HEK293 (cell line): Measurements from ENCODE around the gene NKD2.

Source experiments
- CTCF ChIA-PET: fragments of 350-600 bp; formaldehyde crosslinking; extraction: SDS; loops from one replicate; lab custom pipeline; 2021; ENCODE audit warnings: antibody characterized with exemption; lab: Yijun Ruan, JAX
- POLR2A ChIA-PET: fragments of 300-600 bp; formaldehyde crosslinking; extraction: SDS; loops from one replicate; lab custom pipeline; 2020; ENCODE audit warnings: antibody characterized with exemption, inconsistent platforms; lab: Yijun Ruan, JAX
- H3K27ac ChIP-seq: fragments of 200-500 bp; sonication (Bioruptor generic); 2 replicates; pipeline ENCODE4 v1.5.1; 2014; ENCODE audit warnings: low read depth, low read length, control low read depth, inconsistent platforms; ENCODE audit errors: extremely low read depth
- H3K36me3 ChIP-seq, 2 experiments: fragments of 200-500 bp in 1 of 2; sonication (Bioruptor generic) in 1 of 2; 1 replicate in 1 of 2; 2 replicates in 1 of 2; pipeline ENCODE4 v1.5.1; 2014 to 2017; ENCODE audit warnings: inconsistent platforms in 2 of 2, low read length in 2 of 2; ENCODE audit not compliant: control insufficient read depth in 2 of 2, insufficient read depth in 1 of 2
- H3K4me1 ChIP-seq: fragments of 200-500 bp; sonication (Bioruptor generic); 2 replicates; pipeline ENCODE4 v1.5.1; 2014; ENCODE audit warnings: mild to moderate bottlenecking, low read length, inconsistent platforms; ENCODE audit not compliant: control insufficient read depth, insufficient read depth
- H3K4me3 ChIP-seq: 2 replicates; pipeline ENCODE4 v1.5.1; 2011; ENCODE audit warnings: low read depth, mild to moderate bottlenecking, control low read depth, low read length, moderate library complexity
- H3K9me3 ChIP-seq: fragments of 200-500 bp; sonication (Bioruptor generic); 2 replicates; pipeline ENCODE4 v1.5.1; 2014; ENCODE audit warnings: low read depth, low read length, inconsistent platforms; ENCODE audit not compliant: control insufficient read depth, insufficient read depth
- BCL11B ChIP-seq: fragments of 450-650 bp; formaldehyde crosslinking; IDR thresholded peaks from 2 replicates; pipeline ENCODE4 v1.5.1; 2016; ENCODE audit warnings: low read depth, missing biosample characterization, missing genetic modification characterization
- CTCF ChIP-seq: fragments of 450-650 bp; formaldehyde crosslinking; IDR thresholded peaks from 2 replicates; pipeline ENCODE4 v1.5.1; 2016; ENCODE audit warnings: missing biosample characterization, missing genetic modification characterization
- GLIS2 ChIP-seq: fragments of 450-650 bp; formaldehyde crosslinking; IDR thresholded peaks from 2 replicates; pipeline ENCODE4 v1.5.1; 2016; ENCODE audit warnings: missing biosample characterization, missing genetic modification characterization
- ZBTB7A ChIP-seq: fragments of 450-650 bp; formaldehyde crosslinking; IDR thresholded peaks from 2 replicates; pipeline ENCODE4 v1.5.1; 2016; ENCODE audit warnings: low read depth, missing biosample characterization, missing genetic modification characterization
- ZFP37 ChIP-seq: fragments of 450-650 bp; formaldehyde crosslinking; IDR thresholded peaks from 2 replicates; pipeline ENCODE4 v1.5.1; 2016; ENCODE audit warnings: missing biosample characterization, missing genetic modification characterization
- ZNF121 ChIP-seq: fragments of 450-650 bp; formaldehyde crosslinking; IDR thresholded peaks from 2 replicates; pipeline ENCODE4 v1.5.1; 2016; ENCODE audit warnings: missing biosample characterization, missing genetic modification characterization
- ZNF133 ChIP-seq: fragments of 450-650 bp; formaldehyde crosslinking; IDR thresholded peaks from 2 replicates; pipeline ENCODE4 v1.5.1; 2016; ENCODE audit warnings: missing biosample characterization, missing genetic modification characterization
- ZNF184 ChIP-seq: fragments of 450-650 bp; IDR thresholded peaks from 2 replicates; pipeline ENCODE4 v1.5.1; 2018; ENCODE audit warnings: missing biosample characterization, mild to moderate bottlenecking, missing genetic modification characterization
- ZNF221 ChIP-seq: fragments of 450-650 bp; formaldehyde crosslinking; IDR thresholded peaks from 2 replicates; pipeline ENCODE4 v1.5.1; 2017; ENCODE audit warnings: missing biosample characterization, missing genetic modification characterization, borderline replicate concordance
- ZNF362 ChIP-seq: fragments of 450-650 bp; formaldehyde crosslinking; IDR thresholded peaks from 2 replicates; pipeline ENCODE4 v1.5.1; 2016; ENCODE audit warnings: missing biosample characterization, missing genetic modification characterization
- ZNF416 ChIP-seq: fragments of 450-650 bp; formaldehyde crosslinking; IDR thresholded peaks from 2 replicates; pipeline ENCODE4 v1.5.1; 2016; ENCODE audit warnings: missing biosample characterization, missing genetic modification characterization
- ZNF48 ChIP-seq: fragments of 450-650 bp; formaldehyde crosslinking; IDR thresholded peaks from 2 replicates; pipeline ENCODE4 v1.5.1; 2016; ENCODE audit warnings: missing biosample characterization, missing genetic modification characterization
- ZNF514 ChIP-seq: fragments of 450-650 bp; formaldehyde crosslinking; IDR thresholded peaks from 2 replicates; pipeline ENCODE4 v1.5.1; 2016; ENCODE audit warnings: missing biosample characterization, missing genetic modification characterization
- ZNF521 ChIP-seq: fragments of 450-650 bp; formaldehyde crosslinking; IDR thresholded peaks from 2 replicates; pipeline ENCODE4 v1.5.1; 2017; ENCODE audit warnings: missing biosample characterization, mild to moderate bottlenecking, missing genetic modification characterization
- ZNF560 ChIP-seq: fragments of 450-650 bp; formaldehyde crosslinking; IDR thresholded peaks from 2 replicates; pipeline ENCODE4 v1.5.1; 2017; ENCODE audit warnings: missing biosample characterization, missing genetic modification characterization, borderline replicate concordance
- ZNF626 ChIP-seq: fragments of 450-650 bp; sonication (Bioruptor Pico); formaldehyde crosslinking; IDR thresholded peaks from 2 replicates; pipeline ENCODE4 v1.5.1; 2018; ENCODE audit warnings: missing biosample characterization, missing genetic modification characterization, inconsistent platforms
- ZNF658 ChIP-seq: fragments of 450-650 bp; formaldehyde crosslinking; IDR thresholded peaks from 2 replicates; pipeline ENCODE4; 2016; ENCODE audit warnings: missing biosample characterization, missing genetic modification characterization
- ZNF660 ChIP-seq: fragments of 450-650 bp; IDR thresholded peaks from 2 replicates; pipeline ENCODE4 v1.5.1; 2018; ENCODE audit warnings: missing biosample characterization, mild to moderate bottlenecking, missing genetic modification characterization
- ZNF664 ChIP-seq: fragments of 450-650 bp; formaldehyde crosslinking; IDR thresholded peaks from 2 replicates; pipeline ENCODE4 v1.5.1; 2016; ENCODE audit warnings: missing biosample characterization, missing genetic modification characterization
- ZNF701 ChIP-seq: fragments of 450-650 bp; formaldehyde crosslinking; IDR thresholded peaks from 2 replicates; pipeline ENCODE4 v1.5.1; 2016; ENCODE audit warnings: missing biosample characterization, missing genetic modification characterization

The NKD2 gene

GRCh38 chr5:963673-964531 is 44.7 kb upstream of the NKD2 start (continued):
- TF ChIP-seq CTCF (tag by site-specific recombination) (no peak), ZNF514 (tag by site-specific recombination) (no peak), ZNF626 (tag by site-specific recombination) (no peak)

- Histone ChIP-seq H3K4me3 (no peak overlapping the region), H3K36me3 (no peaks in the 10 kb centered on the region), H3K27ac (no peak overlapping the region), H3K9me3 (no peaks in the 10 kb centered on the region), H3K4me1 (no peaks in the 10 kb centered on the region)
- no peak for TF ChIP-seq ZBTB7A
- no peak for TF ChIP-seq CTCF (tag by site-specific recombination)
- no peak for TF ChIP-seq ZNF701 (tag by site-specific recombination)
- no peak for TF ChIP-seq ZNF48
- no peak for TF ChIP-seq ZNF660
- TF ChIP-seq ZNF121 (tag by site-specific recombination), result no peak
- no peak for TF ChIP-seq GLIS2
- no peak for TF ChIP-seq ZNF626 (tag by site-specific recombination)
- no peak for TF ChIP-seq BCL11B (tag by site-specific recombination)
- no peak for TF ChIP-seq ZNF133 (tag by site-specific recombination)
- no peak for TF ChIP-seq ZNF362 (tag by site-specific recombination)
- no peak for TF ChIP-seq ZNF184 (tag by site-specific recombination)
- TF ChIP-seq ZNF658 (tag by site-specific recombination), result no peak
- TF ChIP-seq ZNF521 (tag by site-specific recombination), result no peak
- TF ChIP-seq ZFP37, result no peak
- no peak for TF ChIP-seq ZNF560 (tag by site-specific recombination)
- no peak for TF ChIP-seq ZNF416 (tag by site-specific recombination)
- no peak for TF ChIP-seq ZNF221
- no peak for TF ChIP-seq ZNF664
- POLR2A ChIA-PET, result interaction anchor here (0.6 kb wide), 1 partner anchor 350 kb away, joined by 3 read pairs; no protein-coding TSS in a partner anchor
- CTCF ChIA-PET, result no interaction called here
These were observed 43.8 kb upstream of the NKD2 start for GRCh38 chr5:964821-965220.
